ENCODE data around the gene RPL10. TPM values are rescaled to one million over a fixed set of nuclear protein-coding genes. Genes with fewer than 3 reads are reported as not detected.

The RPL10 gene
- total RNA-seq, 1 experiment from 2014 or later: 2,110 TPM

DNA sequence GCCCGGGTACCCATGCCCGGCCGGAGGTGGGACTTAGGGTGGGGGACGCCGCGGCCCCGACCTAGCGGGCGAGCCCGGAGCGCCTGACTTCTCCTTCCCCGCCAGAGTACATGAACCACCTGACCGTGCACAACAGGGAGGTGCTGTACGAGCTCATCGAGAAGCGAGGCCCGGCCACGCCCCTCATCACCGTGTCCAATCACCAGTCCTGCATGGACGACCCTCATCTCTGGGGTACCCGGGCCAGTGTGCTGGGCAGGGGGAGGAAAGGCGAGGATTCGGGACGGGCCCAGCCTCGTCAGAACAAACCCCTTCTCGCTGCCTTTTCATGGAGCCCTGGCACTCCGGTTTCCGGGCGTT is 13.8 kb downstream of the RPL10 start:
- no CpG with 5 or more reads among the region's 29 CpGs for WGBS (ENCODE audit: extremely low coverage, insufficient read length, low lambda C conversion rate)
- Histone ChIP-seq H3K4me2 (ENCODE audit: insufficient read depth, insufficient read length, low read length) (peak overlapping the region; percentile 43), H2BK5ac (ENCODE audit: insufficient read length, low read length) (no peak overlapping the region), H4K20me1 (ENCODE audit: control insufficient read depth, insufficient read depth, insufficient read length) (no peaks in the 10 kb centered on the region), H2AK5ac (ENCODE audit: insufficient read length, low read length) (no peak overlapping the region), H3T11ph (ENCODE audit: low read length) (no peak overlapping the region), H2BK20ac (ENCODE audit: low read depth, low read length, poor library complexity, severe bottlenecking) (no peak overlapping the region), H3K18ac (ENCODE audit: insufficient read length, low read depth, low read length) (no peak overlapping the region), H3K27ac (ENCODE audit: insufficient read length, low read depth, low read length) (no peak overlapping the region), H3K27me3 (ENCODE audit: insufficient read depth, low read length) (no peaks in the 10 kb centered on the region), H4K5ac (ENCODE audit: insufficient read length, low read depth, low read length) (no peak overlapping the region), H3K23me2 (ENCODE audit: insufficient read length, low read depth, low read length, poor library complexity, severe bottlenecking) (peaks cover 4% of the 10 kb centered on the region), H3K4ac (ENCODE audit: low read depth, low read length) (no peak overlapping the region), H3K79me1 (ENCODE audit: insufficient read depth, low read depth, low read length, poor library complexity, severe bottlenecking) (no peaks in the 10 kb centered on the region), H3K56ac (ENCODE audit: insufficient read length, low read depth, low read length) (no peak overlapping the region), H3K23ac (ENCODE audit: insufficient read length, low read depth, low read length) (no peak overlapping the region), H2BK12ac (ENCODE audit: insufficient read length, low read depth, low read length) (no peak overlapping the region), H3K4me1 (ENCODE audit: insufficient read depth, low read length) (no peaks in the 10 kb centered on the region), H4K8ac (replicated peaks; ENCODE audit: insufficient read length, low read depth, low read length) (no peak overlapping the region), H2AFZ (ENCODE audit: low read length) (no peak overlapping the region), H3K9ac (ENCODE audit: extremely low read depth, insufficient read length, low read length) (no peak overlapping the region), H3K9me3 (ENCODE audit: control insufficient read depth, low read depth, low read length) (peaks cover 13% of the 10 kb centered on the region), H3K79me2 (ENCODE audit: insufficient read depth, low read length) (no peaks in the 10 kb centered on the region), H4K91ac (ENCODE audit: insufficient read length, low read depth, low read length) (no peak overlapping the region), H3K14ac (ENCODE audit: insufficient read depth, low read length) (no peak overlapping the region), H2BK120ac (ENCODE audit: low read depth, low read length, poor library complexity, severe bottlenecking) (no peak overlapping the region), H2BK15ac (ENCODE audit: low read depth, low read length) (no peak overlapping the region)
- DNase-seq: peak; percentile 82
- Mint-ChIP-seq H3K9me3 (peaks cover 44 to 58% of the 10 kb centered on the region in 2 experiments), H3K36me3 (ENCODE audit: insufficient read depth in 1 of 3, low read depth in 3 of 3) (peaks cover 17 to 35% (median 21%) of the 10 kb centered on the region in 3 experiments), H3K4me3 (peak overlapping the region; percentile 78 to 79), H3K27me3 (ENCODE audit: low read depth) (no peaks in the 10 kb centered on the region), H3K27ac (no peak overlapping the region), H3K4me1 (peaks cover 10 to 15% of the 10 kb centered on the region in 2 experiments)
- TF ChIP-seq, protein P1, sequence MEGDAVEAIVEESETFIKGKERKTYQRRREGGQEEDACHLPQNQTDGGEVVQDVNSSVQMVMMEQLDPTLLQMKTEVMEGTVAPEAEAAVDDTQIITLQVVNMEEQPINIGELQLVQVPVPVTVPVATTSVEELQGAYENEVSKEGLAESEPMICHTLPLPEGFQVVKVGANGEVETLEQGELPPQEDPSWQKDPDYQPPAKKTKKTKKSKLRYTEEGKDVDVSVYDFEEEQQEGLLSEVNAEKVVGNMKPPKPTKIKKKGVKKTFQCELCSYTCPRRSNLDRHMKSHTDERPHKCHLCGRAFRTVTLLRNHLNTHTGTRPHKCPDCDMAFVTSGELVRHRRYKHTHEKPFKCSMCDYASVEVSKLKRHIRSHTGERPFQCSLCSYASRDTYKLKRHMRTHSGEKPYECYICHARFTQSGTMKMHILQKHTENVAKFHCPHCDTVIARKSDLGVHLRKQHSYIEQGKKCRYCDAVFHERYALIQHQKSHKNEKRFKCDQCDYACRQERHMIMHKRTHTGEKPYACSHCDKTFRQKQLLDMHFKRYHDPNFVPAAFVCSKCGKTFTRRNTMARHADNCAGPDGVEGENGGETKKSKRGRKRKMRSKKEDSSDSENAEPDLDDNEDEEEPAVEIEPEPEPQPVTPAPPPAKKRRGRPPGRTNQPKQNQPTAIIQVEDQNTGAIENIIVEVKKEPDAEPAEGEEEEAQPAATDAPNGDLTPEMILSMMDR (conservative IDR thresholded peaks at IDR 0.05): no peak
